ENCODE results near the gene FUS. TPM values are rescaled to one million over a fixed set of nuclear protein-coding genes. Genes with fewer than 3 reads are reported as not detected.

Gene FUS
- 52.8 and 55.5 TPM in 2 replicates for total RNA-seq

DNA sequence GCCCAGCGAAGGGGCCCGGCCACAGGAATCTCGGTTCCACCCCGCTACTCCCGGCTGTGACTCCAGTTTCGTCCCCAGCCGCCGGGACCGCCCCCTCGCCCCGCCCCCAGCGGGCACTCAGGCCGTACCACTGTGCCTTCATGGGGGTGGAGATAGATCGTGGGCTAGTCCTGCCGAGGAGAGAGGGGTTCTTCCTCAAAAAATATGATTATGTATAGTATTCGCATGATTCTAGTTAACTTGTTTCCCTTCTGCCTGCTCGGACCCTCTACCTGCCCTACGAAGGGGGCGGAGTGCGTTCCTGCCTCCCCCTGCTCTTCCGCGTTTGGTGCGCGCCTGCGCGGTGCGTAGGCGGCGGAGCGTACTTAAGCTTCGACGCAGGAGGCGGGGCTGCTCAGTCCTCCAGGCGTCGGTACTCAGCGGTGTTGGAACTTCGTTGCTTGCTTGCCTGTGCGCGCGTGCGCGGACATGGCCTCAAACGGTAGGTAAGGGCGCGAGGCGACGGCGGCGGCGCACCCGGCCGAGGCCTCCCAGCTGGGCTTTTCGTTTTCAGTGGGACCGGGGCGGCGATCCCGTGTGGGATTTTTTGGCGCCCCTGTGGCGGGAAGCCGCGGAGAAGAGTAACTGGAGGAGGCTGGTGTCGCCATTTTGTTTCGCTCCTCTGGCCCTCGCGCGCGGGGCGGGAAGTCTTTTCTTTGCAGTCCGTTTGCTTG is at the start of gene FUS:
Gene FUS, plus strand, starts transcription at position 393 of the 713 bp plus-strand sequence. Its CDS starts 76 bp downstream, at position 469.

DNA sequence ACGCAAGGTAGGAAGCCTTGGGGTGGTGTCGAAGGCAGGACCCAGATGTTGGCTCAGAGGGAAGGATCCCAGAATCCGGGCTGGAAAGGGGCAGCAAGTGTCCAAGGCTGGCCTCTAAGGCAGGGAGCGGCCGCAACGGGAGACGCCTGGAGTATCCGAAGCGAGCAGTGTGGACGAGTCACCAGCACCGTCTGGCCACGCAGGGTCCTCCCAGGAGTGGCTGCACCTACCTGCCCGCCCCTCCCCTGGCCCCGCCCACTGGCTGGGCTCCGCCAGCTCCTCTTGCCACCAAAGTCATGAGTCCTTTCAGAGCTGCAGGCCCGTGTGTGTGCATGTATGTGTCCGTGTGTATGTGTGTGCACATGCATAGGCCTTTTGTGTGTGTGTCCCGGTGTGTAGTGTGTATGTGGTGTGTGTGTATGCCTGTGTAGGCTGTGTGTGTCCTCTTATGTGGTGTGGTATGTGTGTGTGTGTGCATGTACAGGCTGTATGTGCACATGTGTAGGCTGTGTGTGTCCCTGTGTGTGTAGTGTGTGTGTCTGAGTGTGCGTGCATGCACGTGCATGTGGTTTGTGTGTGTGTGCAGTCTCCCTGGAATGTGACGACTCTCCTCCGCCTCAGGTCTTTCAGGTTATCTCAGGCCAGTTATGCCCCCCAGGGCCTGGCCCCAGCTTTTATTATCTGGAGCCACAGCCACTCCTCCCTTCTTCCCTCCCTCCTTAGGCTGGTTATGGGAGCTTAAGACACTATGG is 44.2 kb upstream of the FUS start, which contains the start of gene PRSS8:
Gene PRSS8, minus strand, starts transcription at position 193 of the 752 bp plus-strand sequence. CDS start 229 bp downstream, outside the sequence.

DNA sequence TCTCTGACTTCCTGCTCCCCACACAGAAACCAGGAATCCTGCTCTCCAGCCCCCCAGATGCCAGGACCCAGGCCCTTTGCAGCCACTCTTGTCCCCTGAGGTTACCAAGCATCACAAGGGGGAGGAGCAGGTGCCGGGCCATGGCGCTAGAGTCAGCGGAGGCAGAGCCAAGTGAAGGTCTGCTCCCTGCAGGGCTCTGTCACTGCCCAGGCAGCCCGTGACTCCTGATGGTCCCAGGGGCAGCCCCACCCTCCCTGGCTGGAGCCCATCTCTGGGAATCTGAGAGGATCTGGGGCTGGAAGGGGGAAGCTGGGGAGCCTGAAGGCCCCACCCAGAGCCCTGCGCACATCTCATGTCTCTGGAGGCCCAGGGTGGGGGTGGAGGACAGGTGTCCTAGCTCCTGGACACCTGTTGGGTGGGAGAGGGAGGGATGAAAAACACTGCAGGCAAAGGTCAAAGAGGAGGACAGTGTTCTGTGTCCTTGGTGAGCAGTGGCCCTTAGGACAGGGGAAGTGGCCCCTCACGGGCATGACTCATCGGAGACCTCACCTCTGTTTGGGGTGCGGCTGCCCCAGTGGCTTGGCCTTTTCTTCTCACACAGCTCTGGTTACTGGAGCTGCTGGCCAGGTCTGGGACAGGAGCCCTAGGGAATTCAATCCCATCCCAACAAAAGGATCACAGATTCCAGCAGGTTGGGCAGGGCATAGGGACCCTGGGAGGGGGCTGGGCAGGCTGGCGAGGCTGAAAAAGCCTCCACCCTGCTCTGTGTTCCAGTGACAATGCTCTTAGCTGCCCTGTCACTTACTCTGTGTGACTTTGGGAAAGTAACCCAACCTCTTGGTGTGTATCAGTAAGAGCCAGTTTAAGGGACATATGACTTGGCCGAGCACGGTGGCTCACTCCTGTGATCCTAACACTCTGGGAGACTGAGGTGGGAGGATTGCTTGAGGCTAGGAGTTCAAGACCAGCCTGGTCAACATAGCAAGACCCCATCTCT is 29.7 kb upstream of the FUS start, which contains the start of gene PRSS36:
Gene PRSS36, minus strand, starts transcription at position 173 of the 997 bp plus-strand sequence. Its CDS starts 31 bp downstream, at position 142.

DNA sequence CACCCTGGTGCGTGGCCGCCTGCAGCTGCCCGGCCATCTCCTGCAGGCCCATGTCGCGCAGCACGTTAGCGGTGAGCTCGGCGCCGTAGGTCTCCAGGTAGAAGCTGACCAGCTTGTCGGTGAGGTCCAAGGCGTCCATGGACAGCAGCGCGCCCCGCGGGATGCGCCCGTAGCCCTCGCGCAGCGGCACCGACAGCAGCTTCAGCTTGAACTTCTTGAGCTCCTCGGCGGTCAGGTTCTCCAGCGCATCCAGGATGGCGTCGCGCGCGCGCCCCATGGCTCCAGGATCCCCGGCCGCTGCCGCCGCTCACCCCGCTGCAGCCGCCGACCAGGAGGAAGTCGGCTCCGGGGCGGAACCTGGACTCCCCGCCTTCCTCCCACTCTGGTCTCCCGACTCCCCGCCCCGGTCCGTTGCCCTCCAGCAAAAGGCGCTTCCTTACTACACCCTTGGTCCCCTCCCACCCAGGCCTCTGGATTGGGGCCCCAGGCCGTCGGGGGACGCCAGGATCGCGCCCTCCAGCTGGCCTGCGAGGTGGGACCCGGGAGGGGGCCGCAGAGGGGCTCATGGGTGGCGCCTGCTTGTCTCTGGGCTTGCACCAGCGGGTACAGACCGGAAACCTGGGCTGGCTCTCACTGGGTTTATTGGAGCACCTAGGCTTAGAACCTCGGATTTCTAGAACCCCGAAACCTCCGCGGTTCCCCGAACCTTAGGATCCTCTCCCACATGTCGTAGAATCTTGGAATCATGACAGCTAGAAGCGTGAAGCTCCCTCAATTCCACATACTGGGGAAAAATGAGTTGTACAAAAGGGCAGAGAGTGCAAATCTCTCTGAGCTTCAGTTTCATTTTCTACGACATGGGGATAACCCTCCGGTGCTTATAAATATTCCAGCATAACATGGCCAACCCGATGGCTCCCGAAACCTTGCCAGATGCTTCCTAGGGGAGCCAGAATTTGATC is 22.8 kb downstream of the FUS start, which contains the start of gene PYCARD:
Gene PYCARD, minus strand, starts transcription at position 347 of the 962 bp plus-strand sequence. Its CDS starts 70 bp downstream, at position 277.

DNA sequence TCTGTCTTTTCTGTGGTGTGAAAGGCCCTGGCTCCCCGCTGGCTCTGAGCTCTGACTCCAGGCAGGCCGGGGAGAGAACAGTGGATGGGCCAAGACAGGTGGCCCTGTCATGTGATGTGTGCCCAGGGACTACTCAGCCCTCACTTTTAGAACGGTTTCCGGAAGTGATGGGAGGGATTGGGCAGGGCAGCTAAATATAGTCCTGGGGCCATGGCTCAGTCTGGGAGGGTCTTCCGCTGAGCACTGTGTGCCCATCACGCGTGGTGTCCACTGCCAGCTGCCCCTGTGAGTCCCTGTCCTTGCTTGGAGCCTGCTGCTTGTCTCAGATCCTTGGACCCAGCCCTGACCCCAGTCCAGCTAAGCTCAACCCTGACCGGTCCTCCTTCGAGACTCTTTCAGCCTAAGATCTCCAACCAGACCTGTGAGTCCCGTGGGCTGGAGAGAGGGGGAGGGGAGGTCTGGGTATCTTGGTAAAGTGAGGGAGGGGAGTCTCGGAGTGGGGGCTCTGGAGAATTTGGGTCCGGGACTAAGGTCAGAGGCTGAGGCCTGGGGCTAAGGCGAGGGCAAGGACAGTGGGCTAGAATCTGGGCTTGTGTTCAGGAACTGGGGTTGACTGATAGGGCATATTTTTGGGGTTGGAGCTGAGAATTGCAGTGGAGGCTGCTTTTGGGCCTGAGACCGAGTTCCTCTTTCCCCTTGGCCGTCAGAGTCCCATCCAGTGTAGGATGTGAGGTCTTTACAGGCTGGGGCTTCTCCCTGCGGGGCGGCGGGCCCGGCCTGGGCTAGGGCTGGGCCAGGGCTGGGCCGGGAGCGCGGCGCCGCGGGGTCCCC is 34.2 kb downstream of the FUS start, which contains the start of gene TRIM72:
Gene TRIM72, plus strand, starts transcription at position 243 of the 831 bp plus-strand sequence. CDS start 620 bp downstream, outside the sequence.

DNA sequence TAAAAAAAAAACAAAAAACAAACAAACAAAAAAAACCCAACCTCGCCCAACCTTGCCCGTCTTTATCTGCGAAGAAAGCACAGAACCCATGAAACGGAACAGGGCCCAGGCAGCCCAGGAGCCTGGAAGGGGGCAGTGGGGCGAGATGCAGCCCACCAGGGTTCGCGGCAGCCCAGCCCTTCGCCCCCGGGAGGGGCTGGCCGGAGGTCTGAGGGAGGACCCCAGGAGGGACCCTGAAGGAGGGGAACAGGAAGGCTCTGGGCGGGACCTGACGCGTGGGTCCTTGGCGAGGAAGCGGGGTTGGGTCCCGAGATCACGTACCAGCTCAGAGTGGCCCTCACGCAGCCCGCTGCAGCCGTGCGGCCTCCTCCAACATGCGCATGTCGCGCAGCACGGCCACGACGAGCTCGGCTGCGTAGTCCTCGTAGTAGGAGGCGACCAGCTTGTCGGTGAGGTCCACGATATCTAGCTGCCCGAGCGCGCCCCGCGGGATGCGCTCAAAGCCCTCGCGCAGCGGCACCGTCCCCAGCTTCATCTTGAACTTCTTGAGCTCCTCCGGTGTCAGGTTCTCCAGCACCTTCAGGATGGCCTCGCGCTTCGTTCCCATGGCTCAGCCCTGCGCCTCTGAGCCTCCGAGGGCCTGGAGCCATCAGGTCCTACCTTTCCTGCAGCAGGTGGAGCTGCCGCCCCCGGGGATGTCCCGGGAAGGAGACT is 36.6 kb downstream of the FUS start, which contains the start of gene PYDC1:
Gene PYDC1, minus strand, starts transcription at position 714 of the 714 bp plus-strand sequence. Its CDS starts 107 bp downstream, at position 607.

Other genes starting within 250 kb of the FUS start
- gene ORAI3, start 231.1 kb upstream of the FUS start, total RNA-seq = 65.9 and 71.5 TPM in 2 replicates
- 3.2 TPM in 2 replicates for gene SETD1A, start 222.4 kb upstream of the FUS start, total RNA-seq
- 24.5 and 26.2 TPM in 2 replicates for gene HSD3B7, start 194.9 kb upstream of the FUS start, total RNA-seq
- 0.86 and 1.4 TPM in 2 replicates for gene STX1B, start 169.5 kb upstream of the FUS start, total RNA-seq
- gene STX4, start 146.6 kb upstream of the FUS start, total RNA-seq = 24.8 and 36.2 TPM in 2 replicates
- 14.4 and 16.1 TPM in 2 replicates for gene ZNF668, start 105.9 kb upstream of the FUS start, total RNA-seq
- gene ZNF646, start 105.7 kb upstream of the FUS start, total RNA-seq = 6.9 and 15.6 TPM in 2 replicates
- gene PRSS53, start 91.2 kb upstream of the FUS start, total RNA-seq = under 0.01 and 1.4 TPM in 2 replicates
- gene VKORC1, start 85.3 kb upstream of the FUS start, total RNA-seq = 211 and 231 TPM in 2 replicates
- gene BCKDK, start 71.8 kb upstream of the FUS start, total RNA-seq = 64.9 and 65.9 TPM in 2 replicates
- gene KAT8, start 62.5 kb upstream of the FUS start, total RNA-seq = 31.2 and 33.7 TPM in 2 replicates
- not detected in 2 replicates for gene PRSS8, start 44.4 kb upstream of the FUS start, total RNA-seq
- 0.18 and 2.0 TPM in 2 replicates for gene PRSS36, start 30.1 kb upstream of the FUS start, total RNA-seq
- gene PYCARD, start 22.6 kb downstream of the FUS start, total RNA-seq = 87.2 and 112 TPM in 2 replicates
- gene TRIM72, start 34.0 kb downstream of the FUS start, total RNA-seq = not detected in 2 replicates
- not detected in 2 replicates for gene PYDC1, start 37.0 kb downstream of the FUS start, total RNA-seq
- gene ITGAM, start 79.8 kb downstream of the FUS start, total RNA-seq = not detected in 2 replicates
- gene ITGAX, start 175.0 kb downstream of the FUS start, total RNA-seq = 0.86 and 1.9 TPM in 2 replicates
- not detected in 2 replicates for gene ITGAD, start 213.2 kb downstream of the FUS start, total RNA-seq
- not detected in 2 replicates for gene COX6A2, start 248.2 kb downstream of the FUS start, total RNA-seq

Measured in myometrial cell (primary cell).